Measurements from ENCODE around the gene ZIC5. TPM values are rescaled to one million over a fixed set of nuclear protein-coding genes. Genes with fewer than 3 reads are reported as not detected.
"Not testable (repeated sequence)": the region's sequence is repeated elsewhere in the genome, so short reads cannot be mapped to it uniquely, and the experiment has no call there.

Gene ZIC5
- total RNA-seq, 1 experiment from 2014 or later = not detected

GRCh38 chr13:99959127-99959539 is 12.4 kb downstream of the ZIC5 start:
- H3K9me3 ChIP-seq (ENCODE audit: low read length) = no peaks in the 10 kb centered on the region
- no peak overlapping the region for H3K4me3 ChIP-seq (ENCODE audit: low read length)
- no peak overlapping the region for H2AFZ ChIP-seq (ENCODE audit: low read length)
- H3K4me2 ChIP-seq (ENCODE audit: low read depth, low read length, poor library complexity, severe bottlenecking) = no peak overlapping the region
- H3K4me1 ChIP-seq (ENCODE audit: low read length) = no peaks in the 10 kb centered on the region
- no peaks in the 10 kb centered on the region for H3K27me3 ChIP-seq (ENCODE audit: low read length)
- no peaks in the 10 kb centered on the region for H3K9me2 ChIP-seq (replicated peaks; ENCODE audit: insufficient read depth, low read length)
- no peaks in the 10 kb centered on the region for H3K36me3 ChIP-seq (ENCODE audit: insufficient read depth, low read length)
- no peak for DNase-seq
- H3K27ac ChIP-seq (ENCODE audit: low read length) = no peak overlapping the region
- H3K79me2 ChIP-seq (ENCODE audit: low read length) = no peaks in the 10 kb centered on the region
- H4K20me1 ChIP-seq (ENCODE audit: insufficient read depth, low read depth, low read length) = no peaks in the 10 kb centered on the region
- H3K9ac ChIP-seq (ENCODE audit: low read length) = no peak overlapping the region

GRCh38 chr13:99958406-99959126 is 13.0 kb downstream of the ZIC5 start:
- Histone ChIP-seq H3K9me2 (replicated peaks; ENCODE audit: insufficient read depth, low read length) (no peaks in the 10 kb centered on the region), H2AFZ (ENCODE audit: low read length) (no peak overlapping the region), H3K4me1 (ENCODE audit: low read length) (no peaks in the 10 kb centered on the region), H3K27me3 (ENCODE audit: low read length) (no peaks in the 10 kb centered on the region), H3K36me3 (ENCODE audit: insufficient read depth, low read length) (no peaks in the 10 kb centered on the region), H3K79me2 (ENCODE audit: low read length) (no peaks in the 10 kb centered on the region), H3K9ac (ENCODE audit: low read length) (no peak overlapping the region), H3K9me3 (ENCODE audit: low read length) (no peaks in the 10 kb centered on the region), H4K20me1 (ENCODE audit: insufficient read depth, low read depth, low read length) (no peaks in the 10 kb centered on the region), H3K27ac (ENCODE audit: low read length) (no peak overlapping the region), H3K4me2 (ENCODE audit: low read depth, low read length, poor library complexity, severe bottlenecking) (no peak overlapping the region), H3K4me3 (ENCODE audit: low read length) (no peak overlapping the region)
- DNase-seq = no peak

- no peak overlapping the region for H3K27ac ChIP-seq (ENCODE audit: low read length)
- H4K20me1 ChIP-seq (ENCODE audit: insufficient read depth, low read depth, low read length) = no peaks in the 10 kb centered on the region
- no peak overlapping the region for H3K4me3 ChIP-seq (ENCODE audit: low read length)
- no peaks in the 10 kb centered on the region for H3K9me2 ChIP-seq (replicated peaks; ENCODE audit: insufficient read depth, low read length)
- no peaks in the 10 kb centered on the region for H3K27me3 ChIP-seq (ENCODE audit: low read length)
- H3K9me3 ChIP-seq (ENCODE audit: low read length) = no peaks in the 10 kb centered on the region
- no peaks in the 10 kb centered on the region for H3K79me2 ChIP-seq (ENCODE audit: low read length)
- DNase-seq = no peak
- no peaks in the 10 kb centered on the region for H3K4me1 ChIP-seq (ENCODE audit: low read length)
- H3K36me3 ChIP-seq (ENCODE audit: insufficient read depth, low read length) = no peaks in the 10 kb centered on the region
- H3K4me2 ChIP-seq (ENCODE audit: low read depth, low read length, poor library complexity, severe bottlenecking) = no peak overlapping the region
- H2AFZ ChIP-seq (ENCODE audit: low read length) = no peak overlapping the region
- no peak overlapping the region for H3K9ac ChIP-seq (ENCODE audit: low read length)
These were observed 14.9 kb downstream of the ZIC5 start for GRCh38 chr13:99956473-99957349.

- Histone ChIP-seq H3K79me2 (ENCODE audit: low read length) (no peaks in the 10 kb centered on the region), H3K4me1 (ENCODE audit: low read length) (no peaks in the 10 kb centered on the region), H3K4me3 (ENCODE audit: low read length) (no peak overlapping the region), H3K36me3 (ENCODE audit: insufficient read depth, low read length) (no peaks in the 10 kb centered on the region), H3K27ac (ENCODE audit: low read length) (no peak overlapping the region), H4K20me1 (ENCODE audit: insufficient read depth, low read depth, low read length) (no peaks in the 10 kb centered on the region), H3K9me2 (replicated peaks; ENCODE audit: insufficient read depth, low read length) (no peaks in the 10 kb centered on the region), H3K9ac (ENCODE audit: low read length) (no peak overlapping the region), H3K4me2 (ENCODE audit: low read depth, low read length, poor library complexity, severe bottlenecking) (no peak overlapping the region), H2AFZ (ENCODE audit: low read length) (no peak overlapping the region), H3K9me3 (ENCODE audit: low read length) (no peaks in the 10 kb centered on the region), H3K27me3 (ENCODE audit: low read length) (no peaks in the 10 kb centered on the region)
- no peak for DNase-seq
These were observed 15.7 kb downstream of the ZIC5 start for GRCh38 chr13:99955747-99956472.

GRCh38 chr13:99955107-99955746 is 16.3 kb downstream of the ZIC5 start:
- Histone ChIP-seq H3K27me3 (ENCODE audit: low read length) (no peaks in the 10 kb centered on the region), H3K9ac (ENCODE audit: low read length) (no peak overlapping the region), H2AFZ (ENCODE audit: low read length) (no peak overlapping the region), H3K27ac (ENCODE audit: low read length) (no peak overlapping the region), H3K9me3 (ENCODE audit: low read length) (no peaks in the 10 kb centered on the region), H3K4me2 (ENCODE audit: low read depth, low read length, poor library complexity, severe bottlenecking) (no peak overlapping the region), H3K4me3 (ENCODE audit: low read length) (no peak overlapping the region), H3K4me1 (ENCODE audit: low read length) (no peaks in the 10 kb centered on the region), H4K20me1 (ENCODE audit: insufficient read depth, low read depth, low read length) (no peaks in the 10 kb centered on the region), H3K9me2 (replicated peaks; ENCODE audit: insufficient read depth, low read length) (no peaks in the 10 kb centered on the region), H3K79me2 (ENCODE audit: low read length) (no peaks in the 10 kb centered on the region), H3K36me3 (ENCODE audit: insufficient read depth, low read length) (no peaks in the 10 kb centered on the region)
- DNase-seq = no peak

GRCh38 chr13:99953138-99953755 is 18.3 kb downstream of the ZIC5 start:
- H2AFZ ChIP-seq (ENCODE audit: low read length) = no peak overlapping the region
- H3K4me3 ChIP-seq (ENCODE audit: low read length) = no peak overlapping the region
- H3K9me2 ChIP-seq (replicated peaks; ENCODE audit: insufficient read depth, low read length) = no peaks in the 10 kb centered on the region
- H3K4me1 ChIP-seq (ENCODE audit: low read length) = no peaks in the 10 kb centered on the region
- H3K9me3 ChIP-seq (ENCODE audit: low read length) = no peaks in the 10 kb centered on the region
- H3K4me2 ChIP-seq (ENCODE audit: low read depth, low read length, poor library complexity, severe bottlenecking) = no peak overlapping the region
- no peaks in the 10 kb centered on the region for H3K79me2 ChIP-seq (ENCODE audit: low read length)
- no peak overlapping the region for H3K9ac ChIP-seq (ENCODE audit: low read length)
- H3K27me3 ChIP-seq (ENCODE audit: low read length) = no peaks in the 10 kb centered on the region
- H3K27ac ChIP-seq (ENCODE audit: low read length) = no peak overlapping the region
- H4K20me1 ChIP-seq (ENCODE audit: insufficient read depth, low read depth, low read length) = no peaks in the 10 kb centered on the region
- no peak for DNase-seq
- no peaks in the 10 kb centered on the region for H3K36me3 ChIP-seq (ENCODE audit: insufficient read depth, low read length)

- not testable (repeated sequence) for H3K4me3 ChIP-seq (ENCODE audit: low read length); H3K27me3 ChIP-seq (ENCODE audit: low read length); DNase-seq
These were observed 19.9 kb downstream of the ZIC5 start for GRCh38 chr13:99951666-99952065.

More at GRCh38 chr13:99951666-99952065, 19.9 kb downstream of the ZIC5 start:
- H3K9me2 ChIP-seq (replicated peaks; ENCODE audit: insufficient read depth, low read length); H3K4me1 ChIP-seq (ENCODE audit: low read length); H3K9me3 ChIP-seq (ENCODE audit: low read length); H3K36me3 ChIP-seq (ENCODE audit: insufficient read depth, low read length); H4K20me1 ChIP-seq (ENCODE audit: insufficient read depth, low read depth, low read length); H3K4me2 ChIP-seq (ENCODE audit: low read depth, low read length, poor library complexity, severe bottlenecking); H3K79me2 ChIP-seq (ENCODE audit: low read length); H2AFZ ChIP-seq (ENCODE audit: low read length); H3K9ac ChIP-seq (ENCODE audit: low read length); H3K27ac ChIP-seq (ENCODE audit: low read length): not testable (repeated sequence)

All from Karpas-422 (cell line).